ENCODE results near the gene RBM17.
"Not testable (repeated sequence)": the region's sequence is repeated elsewhere in the genome, so short reads cannot be mapped to it uniquely, and the experiment has no call there.

RBM17 gene

DNA sequence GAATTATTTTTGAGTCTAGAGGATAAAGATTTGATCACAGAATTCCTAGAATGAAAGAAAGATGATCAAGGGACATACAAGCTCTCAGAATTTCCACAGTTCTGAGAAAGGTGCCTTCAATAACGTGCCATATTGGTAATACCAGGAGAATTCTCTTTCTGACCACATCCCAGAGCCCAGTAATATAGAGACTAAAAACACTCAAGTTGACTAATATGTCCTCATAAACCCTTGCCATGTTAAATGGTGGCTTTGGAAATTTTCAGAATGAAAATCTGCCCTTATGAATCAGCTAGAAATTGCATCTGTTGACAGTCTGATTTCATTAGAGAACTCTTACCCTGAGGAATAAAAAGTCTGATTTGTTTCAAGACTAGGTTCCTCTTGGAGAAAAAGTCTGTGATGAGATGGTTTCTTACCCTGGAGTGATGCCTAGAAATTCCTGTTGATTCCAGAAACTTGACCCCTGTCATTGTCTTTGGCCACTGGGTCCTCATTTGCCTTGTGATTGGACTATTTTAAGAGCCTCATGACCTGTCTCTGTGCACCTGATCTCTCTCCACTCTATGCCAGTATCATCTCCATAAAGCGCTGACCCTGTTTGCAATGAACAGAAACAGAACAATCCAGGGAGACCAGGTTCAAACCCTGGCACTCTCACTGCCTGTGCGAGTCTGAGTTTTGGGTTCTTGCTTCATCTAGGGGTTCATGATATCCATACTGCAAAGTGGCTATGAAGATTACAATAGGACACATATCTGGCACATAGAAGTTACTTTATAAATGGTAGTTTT lies 30.0 kb upstream of the RBM17 start:
- no peak for DNase-seq

GRCh38 chr10:6059506-6059905 lies 29.3 kb upstream of the RBM17 start:
- no peak for DNase-seq

- DNase-seq, result no peak
Observed at GRCh38 chr10:6061056-6061455, 27.8 kb upstream of the RBM17 start.

DNA sequence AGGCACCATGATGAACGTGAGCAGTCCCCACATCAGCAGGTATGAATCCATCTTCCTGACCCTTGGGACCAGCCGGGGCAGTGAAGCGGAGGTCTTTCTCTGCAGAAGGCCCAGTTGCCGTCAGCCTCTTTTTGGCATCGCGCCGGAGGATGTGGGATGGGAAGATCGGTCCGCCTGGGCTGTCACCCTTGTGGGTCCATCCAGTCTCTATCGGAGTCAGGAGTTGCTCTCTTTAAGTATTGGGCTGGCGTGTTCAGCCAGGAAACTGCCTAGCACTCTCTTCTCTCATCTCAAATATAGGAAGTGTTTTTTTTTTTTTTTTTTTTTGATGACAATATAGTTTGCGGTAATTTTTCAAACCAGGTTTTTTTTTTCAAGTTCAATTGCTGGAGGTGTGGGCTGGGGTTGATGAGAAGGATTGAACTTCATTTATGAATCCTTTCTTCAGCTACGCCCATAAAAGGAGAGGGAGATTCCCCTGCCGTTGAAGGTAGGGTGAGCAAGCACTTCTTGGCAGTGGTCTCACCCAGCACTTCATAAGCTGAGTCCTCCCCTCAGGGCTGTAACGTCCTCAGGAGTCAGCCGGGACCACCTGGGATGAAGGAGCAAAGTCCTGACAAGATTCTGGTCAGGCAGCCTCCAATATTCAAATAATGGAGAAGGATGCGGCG lies 26.6 kb upstream of the RBM17 start, which contains the start of gene IL2RA:
Gene IL2RA, minus strand, starts transcription at position 267 of the 671 bp plus-strand sequence. Its CDS starts 216 bp downstream, at position 51.
- DNase-seq, result peak; percentile 74

DNA sequence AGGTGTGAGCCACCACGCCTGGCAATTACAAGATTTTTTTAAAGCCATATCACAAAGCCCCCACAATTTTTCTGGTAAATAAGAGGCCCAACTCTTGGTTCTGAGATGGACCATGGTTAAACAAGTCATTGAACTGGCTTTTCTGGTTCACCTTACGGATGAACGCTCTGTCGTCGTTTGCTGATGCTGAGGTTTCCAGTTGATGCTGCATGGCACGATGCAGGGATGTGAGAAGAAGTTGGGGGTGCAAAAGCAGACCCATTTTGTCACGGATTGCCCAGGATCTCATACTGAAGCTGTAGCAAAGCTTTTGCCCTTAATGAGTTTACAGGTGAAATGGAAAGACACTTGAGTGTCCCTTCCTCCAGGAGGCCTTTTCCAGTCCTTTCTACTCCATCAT lies 24.7 kb upstream of the RBM17 start:
- no peak for DNase-seq

- DNase-seq, result not testable (repeated sequence)
Observed at GRCh38 chr10:6064726-6065125, 24.1 kb upstream of the RBM17 start.

GRCh38 chr10:6065406-6065805 lies 23.4 kb upstream of the RBM17 start:
- DNase-seq, result no peak

DNA sequence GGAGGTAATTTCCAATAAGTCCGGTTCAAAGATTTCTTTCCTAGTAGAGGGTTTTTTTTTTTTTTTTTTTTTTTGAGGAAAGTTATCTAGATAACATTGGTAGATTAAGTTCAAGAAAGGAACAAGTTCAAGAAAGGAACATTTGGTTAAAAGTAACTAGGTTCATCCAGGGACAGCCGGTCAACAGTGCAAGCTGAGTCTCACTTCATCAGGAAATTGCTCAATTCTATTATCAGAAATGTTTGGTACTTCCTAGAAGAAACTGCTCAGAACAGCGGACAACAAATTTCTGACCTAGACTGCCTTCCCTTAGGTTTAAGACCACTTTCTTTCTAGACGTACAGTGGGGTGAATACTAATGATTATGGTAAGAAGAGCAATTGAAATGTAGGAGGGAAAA lies 23.0 kb upstream of the RBM17 start:
- no peak for DNase-seq

GRCh38 chr10:6067457-6067856 lies 21.4 kb upstream of the RBM17 start:
- no peak for DNase-seq

- no peak for DNase-seq
Observed at GRCh38 chr10:6068006-6068405, 20.8 kb upstream of the RBM17 start.

GRCh38 chr10:6068422-6068821 lies 20.4 kb upstream of the RBM17 start:
- DNase-seq, result peak; percentile 47

- DNase-seq, result peak; percentile 29
Observed at GRCh38 chr10:6069081-6069931, 19.5 kb upstream of the RBM17 start.

GRCh38 chr10:6070660-6071059 lies 18.2 kb upstream of the RBM17 start:
- no peak for DNase-seq

DNA sequence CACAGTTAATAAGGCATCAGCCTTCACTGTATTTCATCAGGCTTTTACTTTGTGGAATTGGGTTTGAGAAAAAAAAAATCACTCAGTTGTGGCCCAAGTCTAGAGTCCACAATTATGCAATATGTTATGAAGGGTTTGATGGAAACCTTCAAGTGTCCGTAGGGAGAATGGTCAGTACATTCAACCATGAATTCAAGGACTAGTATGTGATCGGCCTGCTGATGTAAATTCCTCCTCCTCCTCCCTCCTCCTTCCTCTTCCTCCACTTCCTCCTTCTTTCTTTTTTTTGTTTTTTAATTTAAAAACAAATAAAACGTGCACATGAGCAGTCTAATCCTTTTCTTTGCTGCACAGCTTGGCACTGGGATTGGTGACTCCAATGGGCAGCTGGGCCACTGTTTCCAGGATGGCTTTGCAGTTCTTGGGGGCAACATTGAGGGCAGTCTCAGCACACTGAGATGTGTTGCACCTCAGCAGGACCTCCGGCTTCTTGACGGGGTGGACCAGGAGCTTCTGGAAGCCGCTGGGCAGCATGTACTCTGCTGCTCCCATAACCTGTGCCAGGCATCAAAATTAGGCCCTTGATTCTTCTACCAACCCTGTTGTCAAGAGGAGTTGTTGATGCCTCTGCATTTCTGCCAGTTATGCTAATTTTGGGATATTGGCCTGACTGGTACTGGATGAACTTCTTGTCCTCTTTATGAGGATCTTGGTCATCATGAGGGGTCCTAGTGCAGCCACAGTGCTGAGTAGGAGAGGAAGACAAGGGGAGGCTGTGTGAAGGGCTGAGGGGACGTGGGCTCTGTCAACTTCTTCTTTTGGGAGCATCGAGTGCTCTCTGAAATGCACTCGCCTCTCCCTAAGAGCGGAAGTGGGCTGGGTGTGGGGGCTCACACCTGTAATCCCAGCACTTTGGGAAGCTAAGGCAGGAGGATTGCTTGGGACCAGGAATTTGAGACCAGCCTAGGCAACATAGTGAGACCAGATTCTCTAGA lies 17.4 kb upstream of the RBM17 start:
- DNase-seq, result no peak

- DNase-seq, result no peak
Observed at GRCh38 chr10:6072215-6072934, 16.5 kb upstream of the RBM17 start.

DNA sequence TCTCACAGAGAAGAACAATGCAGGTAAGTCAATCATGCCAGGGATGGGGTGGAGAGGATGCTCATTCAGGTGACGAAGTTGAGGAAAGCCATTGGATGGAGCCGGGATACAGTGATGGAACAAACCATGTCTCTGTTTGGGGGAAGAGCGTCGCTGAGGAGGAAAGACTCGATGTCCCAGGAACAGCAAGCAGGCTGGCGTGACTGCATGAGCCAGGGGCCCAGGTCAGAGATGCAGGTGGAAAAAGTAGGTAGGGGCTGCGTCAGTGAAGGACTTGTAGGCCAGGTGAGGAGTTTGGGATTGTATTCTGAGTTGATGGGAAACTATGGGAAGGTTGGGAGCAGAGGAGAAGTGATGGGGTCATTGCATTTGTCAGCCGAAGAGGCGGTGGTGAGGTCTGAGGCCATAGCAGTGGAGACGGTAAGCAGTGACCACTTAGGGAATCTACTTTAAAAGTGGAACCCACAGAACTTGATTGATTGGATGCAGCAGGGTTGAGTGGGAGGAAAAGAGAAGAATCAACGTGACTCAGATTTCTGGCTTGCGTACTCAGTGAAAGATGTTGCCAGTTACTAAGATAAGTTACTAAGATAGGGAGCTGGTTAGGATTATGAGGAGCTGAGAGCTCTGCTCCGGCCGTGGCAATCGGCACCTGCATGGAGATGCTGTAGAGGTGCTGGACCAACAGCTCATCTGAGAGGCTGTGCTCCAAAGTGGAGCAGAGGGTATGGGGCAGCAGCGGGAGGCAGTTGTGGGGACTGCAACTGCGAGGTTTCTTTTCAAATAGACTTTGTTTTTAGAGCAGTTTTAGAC lies 14.1 kb upstream of the RBM17 start:
- no peak for DNase-seq

GRCh38 chr10:6077071-6077675 lies 11.7 kb upstream of the RBM17 start:
- no peak for DNase-seq

DNA sequence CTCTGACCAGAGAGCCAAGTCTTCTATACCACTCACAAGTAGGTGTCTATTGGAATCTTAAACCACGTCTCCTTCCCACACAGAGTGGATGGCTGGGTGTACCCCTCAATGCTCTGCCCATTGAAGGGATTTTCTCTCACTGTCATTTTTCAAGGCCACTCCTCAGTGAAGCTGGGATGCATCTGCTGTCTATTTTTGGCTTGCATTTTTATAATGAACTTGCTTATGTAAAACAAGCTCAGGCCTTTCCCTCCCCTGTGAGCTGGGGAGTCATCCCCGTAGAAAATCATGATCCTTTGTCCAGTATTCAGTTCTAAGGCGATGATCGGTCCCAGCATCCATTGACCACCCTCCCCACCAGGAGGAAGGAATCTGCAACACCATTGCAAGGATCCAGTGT lies 9.8 kb upstream of the RBM17 start:
- no peak for DNase-seq

DNA sequence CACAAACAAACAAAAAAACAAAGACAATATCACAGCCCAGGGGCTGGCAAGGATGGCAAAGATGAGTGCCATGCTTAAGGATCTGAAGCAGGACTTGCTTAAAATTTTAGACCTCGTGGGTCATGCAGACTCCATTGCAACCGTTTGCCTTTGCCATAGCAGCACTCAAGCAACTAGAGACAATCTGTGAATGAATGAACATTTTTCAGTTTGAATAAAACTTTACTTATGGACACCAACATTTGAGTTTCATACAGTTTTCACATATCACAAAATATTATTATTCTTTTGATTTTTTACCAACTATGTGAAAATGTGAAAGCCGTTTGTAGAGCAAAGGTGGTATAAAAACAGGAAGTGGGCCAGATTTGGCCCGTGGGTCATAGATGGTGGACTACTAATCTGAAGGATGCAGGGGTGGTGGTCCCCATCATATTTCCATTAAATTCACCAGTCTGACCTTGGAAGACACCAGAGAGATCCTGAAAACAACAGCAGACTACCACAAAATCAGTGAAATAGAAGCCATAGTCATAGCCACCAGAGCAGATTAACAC lies 8.3 kb upstream of the RBM17 start:
- DNase-seq, result no peak
